Smooth muscle cell (in vitro differentiated cells): ENCODE data around the gene CALR3. TPM values are rescaled to one million over a fixed set of nuclear protein-coding genes. Genes with fewer than 3 reads are reported as not detected.

Experiments
- DNase-seq: peaks from one replicate; lab custom pipeline; 2025; ENCODE audit not compliant: unreplicated experiment; lab: John Stamatoyannopoulos, UW
- H2AFZ ChIP-seq: fragments of 200-600 bp; sonication (generic); 2 replicates; pipeline ENCODE4 v1.6.0; 2016; ENCODE audit warnings: antibody characterized with exemption, low read depth, mild to moderate bottlenecking
- H3F3A ChIP-seq: fragments of 200-600 bp; sonication (generic); 2 replicates; pipeline ENCODE4 v1.6.0; 2017; ENCODE audit warnings: antibody characterized with exemption, low read depth
- H3K27ac ChIP-seq: fragments of 200-600 bp; sonication (generic); 2 replicates; pipeline ENCODE4 v1.5.1; 2016; ENCODE audit warnings: low read depth, mild to moderate bottlenecking
- H3K27me3 ChIP-seq: fragments of 200-600 bp; sonication (generic); 2 replicates; pipeline ENCODE4 v1.6.1; 2016; ENCODE audit warnings: low read depth, mild to moderate bottlenecking
- H3K36me3 ChIP-seq: fragments of 200-600 bp; sonication (generic); 2 replicates; pipeline ENCODE4 v1.5.1; 2016; ENCODE audit warnings: low read depth
- H3K4me1 ChIP-seq: fragments of 200-600 bp; sonication (generic); 2 replicates; pipeline ENCODE4 v1.5.1; 2016; ENCODE audit warnings: low read depth
- H3K4me2 ChIP-seq: fragments of 200-600 bp; sonication (generic); 2 replicates; pipeline ENCODE4 v1.6.0; 2016; ENCODE audit warnings: mild to moderate bottlenecking
- H3K4me3 ChIP-seq: fragments of 200-600 bp; sonication (generic); 2 replicates; pipeline ENCODE4 v1.5.1; 2016; ENCODE audit warnings: mild to moderate bottlenecking
- H3K79me2 ChIP-seq: fragments of 200-600 bp; sonication (generic); 2 replicates; pipeline ENCODE4 v1.6.0; 2016; ENCODE audit warnings: low read depth, mild to moderate bottlenecking
- H3K9ac ChIP-seq: fragments of 200-600 bp; sonication (generic); 2 replicates; pipeline ENCODE4 v1.6.0; 2016; ENCODE audit warnings: low read depth
- H3K9me3 ChIP-seq: fragments of 200-600 bp; sonication (generic); replicated peaks from 2 replicates; pipeline ENCODE4 v1.5.1; 2016; ENCODE audit warnings: low read depth
- H4K20me1 ChIP-seq: fragments of 200-600 bp; sonication (generic); 2 replicates; pipeline ENCODE4 v1.6.0; 2016; ENCODE audit warnings: low read depth
- CTCF ChIP-seq: fragments of 200-600 bp; sonication (generic); IDR thresholded peaks from 2 replicates; pipeline ENCODE4 v1.5.1; 2017; ENCODE audit warnings: borderline replicate concordance, mild to moderate bottlenecking, antibody characterized with exemption; ENCODE audit not compliant: insufficient read depth, poor library complexity, severe bottlenecking
- WGBS: methylation state at CpG from one replicate; pipeline ENCODE4 v1.1.7; 2016; ENCODE audit warnings: low lambda C conversion rate; 5-methylcytosine and 5-hydroxymethylcytosine counted together
- polyA plus RNA-seq: library from polyadenylated mRNA; unstranded; fragments of >200 nt; fragmentation: Nextera tagmentation; extraction: Ambion mirVana; gene quantifications from 2 replicates; pipeline ENCODE4 v1.2.1, GENCODE V29; 2016
- total RNA-seq: library from RNA; depleted of rRNA; stranded (reverse); fragments of >200 nt; gene quantifications from 2 replicates; pipeline ENCODE4 v1.2.3, GENCODE V29; 2014

The CALR3 gene
- total and polyA plus RNA-seq, 2 experiments from 2014 or later: not detected

- Histone ChIP-seq H3K9ac (no peak overlapping the region), H3F3A (no peaks in the 10 kb centered on the region), H3K4me3 (no peak overlapping the region), H3K36me3 (no peaks in the 10 kb centered on the region), H3K4me1 (no peaks in the 10 kb centered on the region), H3K27ac (no peak overlapping the region), H3K27me3 (no peaks in the 10 kb centered on the region), H3K9me3 (no peaks in the 10 kb centered on the region), H3K79me2 (peaks cover 89% of the 10 kb centered on the region), H2AFZ (no peak overlapping the region), H4K20me1 (peaks cover 97% of the 10 kb centered on the region), H3K4me2 (no peak overlapping the region)
- no peak for DNase-seq
- 99% methylated on average over 8 of the region's 8 CpGs for whole genome bisulfite sequencing
- no peak for TF ChIP-seq CTCF
These were observed 35.5 kb downstream of the CALR3 start for GRCh38 chr19:16460454-16460853.

GRCh38 chr19:16459680-16460079, 36.3 kb downstream of the CALR3 start:
- H3K4me3 ChIP-seq: no peak overlapping the region
- H3K4me2 ChIP-seq: no peak overlapping the region
- H3K4me1 ChIP-seq: no peaks in the 10 kb centered on the region
- no peaks in the 10 kb centered on the region for H3K36me3 ChIP-seq
- peaks cover 97% of the 10 kb centered on the region for H4K20me1 ChIP-seq
- H3K9me3 ChIP-seq: no peaks in the 10 kb centered on the region
- no peak for DNase-seq
- no peaks in the 10 kb centered on the region for H3K27me3 ChIP-seq
- no peak overlapping the region for H3K27ac ChIP-seq
- H3K79me2 ChIP-seq: peaks cover 89% of the 10 kb centered on the region
- 91% methylated on average over 3 of the region's 3 CpGs for WGBS
- H3F3A ChIP-seq: no peaks in the 10 kb centered on the region
- no peak overlapping the region for H3K9ac ChIP-seq
- H2AFZ ChIP-seq: no peak overlapping the region
- no peak for TF ChIP-seq CTCF

- no peaks in the 10 kb centered on the region for H3K4me1 ChIP-seq
- no peak overlapping the region for H3K4me3 ChIP-seq
- 94% methylated on average over 18 of the region's 25 CpGs for WGBS
- H3K36me3 ChIP-seq: no peaks in the 10 kb centered on the region
- no peak overlapping the region for H3K27ac ChIP-seq
- no peak overlapping the region for H3K9ac ChIP-seq
- H3K4me2 ChIP-seq: no peak overlapping the region
- H4K20me1 ChIP-seq: peaks cover 97% of the 10 kb centered on the region
- no peak for DNase-seq
- no peaks in the 10 kb centered on the region for H3F3A ChIP-seq
- H3K79me2 ChIP-seq: peaks cover 85% of the 10 kb centered on the region
- no peak for TF ChIP-seq CTCF
- no peaks in the 10 kb centered on the region for H3K9me3 ChIP-seq
- no peak overlapping the region for H2AFZ ChIP-seq
- no peaks in the 10 kb centered on the region for H3K27me3 ChIP-seq
These were observed 37.3 kb downstream of the CALR3 start for GRCh38 chr19:16458391-16459341.
